ENCODE results near the gene FAM120A. TPM values are rescaled to one million over a fixed set of nuclear protein-coding genes. Genes with fewer than 3 reads are reported as not detected.

The FAM120A gene
- total RNA-seq, 1 donor from 2014 or later: 135 TPM

- peaks cover 0 to 2% of the 10 kb centered on the region in 2 donors for H3K4me1 ChIP-seq
- H3K27me3 ChIP-seq: no peaks in the 10 kb centered on the region
- intact Hi-C loops (cut with DNase I): no loop called here
- TF ChIP-seq CTCF (IDR thresholded peaks at IDR 0.05): no peak
- peaks cover 0 to 26% of the 10 kb centered on the region in 2 donors for H3K36me3 ChIP-seq
- H3K4me3 ChIP-seq: no peak overlapping the region
- H3K9me3 ChIP-seq: no peaks in the 10 kb centered on the region
- no peak overlapping the region for H3K27ac ChIP-seq
- DNase-seq (ENCODE audit: low spot score in 2 of 2): no peak
These were observed 28.8 kb downstream of the FAM120A start for GRCh38 chr9:93480262-93480661.

- H3K4me3 ChIP-seq: no peak overlapping the region
- H3K36me3 ChIP-seq: peaks cover 0 to 26% of the 10 kb centered on the region in 2 donors
- TF ChIP-seq CTCF (IDR thresholded peaks at IDR 0.05): no peak
- no peaks in the 10 kb centered on the region for H3K27me3 ChIP-seq
- H3K4me1 ChIP-seq: peaks cover 0 to 2% of the 10 kb centered on the region in 2 donors
- no peak for DNase-seq (ENCODE audit: low spot score in 2 of 2)
- intact Hi-C loops (cut with DNase I): no loop called here
- no peaks in the 10 kb centered on the region for H3K9me3 ChIP-seq
- no peak overlapping the region for H3K27ac ChIP-seq
These were observed 29.3 kb downstream of the FAM120A start for GRCh38 chr9:93480728-93481324.

GRCh38 chr9:93483497-93483896 is 32.0 kb downstream of the FAM120A start:
- intact Hi-C loops (cut with DNase I): no loop called here
- H3K36me3 ChIP-seq: peaks cover 0 to 9% of the 10 kb centered on the region in 2 donors

GRCh38 chr9:93486268-93486667 is 34.8 kb downstream of the FAM120A start:
- Histone ChIP-seq H3K9me3 (no peaks in the 10 kb centered on the region), H3K27ac (no peak overlapping the region), H3K4me3 (no peak overlapping the region), H3K36me3 (peaks cover 0 to 5% of the 10 kb centered on the region in 2 donors), H3K4me1 (peaks cover 0 to 6% of the 10 kb centered on the region in 2 donors), H3K27me3 (no peaks in the 10 kb centered on the region)
- no peak for TF ChIP-seq CTCF (IDR thresholded peaks at IDR 0.05)
- intact Hi-C loops (cut with DNase I): no loop called here
- no peak for DNase-seq (ENCODE audit: low spot score in 2 of 2)

More at GRCh38 chr9:93483497-93483896, 32.0 kb downstream of the FAM120A start:
- Histone ChIP-seq H3K4me1 (peaks cover 0 to 4% of the 10 kb centered on the region in 2 donors), H3K27ac (no peak overlapping the region), H3K27me3 (no peaks in the 10 kb centered on the region), H3K9me3 (no peaks in the 10 kb centered on the region), H3K4me3 (no peak overlapping the region)
- TF ChIP-seq CTCF (IDR thresholded peaks at IDR 0.05): no peak
- DNase-seq (ENCODE audit: low spot score in 2 of 2): no peak

- no peak for TF ChIP-seq CTCF (IDR thresholded peaks at IDR 0.05)
- Histone ChIP-seq H3K36me3 (peaks cover 0 to 5% of the 10 kb centered on the region in 2 donors), H3K27ac (no peak overlapping the region), H3K9me3 (no peaks in the 10 kb centered on the region), H3K27me3 (no peaks in the 10 kb centered on the region), H3K4me1 (peaks cover 0 to 11% of the 10 kb centered on the region in 2 donors), H3K4me3 (no peak overlapping the region)
- no peak for DNase-seq (ENCODE audit: low spot score in 2 of 2)
- intact Hi-C loops (cut with DNase I): no loop called here
These were observed 36.8 kb downstream of the FAM120A start for GRCh38 chr9:93488244-93488643.
